Measurements from ENCODE around the gene SNRPD2. TPM values are rescaled to one million over a fixed set of nuclear protein-coding genes. Genes with fewer than 3 reads are reported as not detected.
A peak's percentile ranks its signal among the peaks of the same experiment; 100 is the strongest.

Gene SNRPD2
- 507 and 570 TPM in 2 replicates for total RNA-seq

DNA sequence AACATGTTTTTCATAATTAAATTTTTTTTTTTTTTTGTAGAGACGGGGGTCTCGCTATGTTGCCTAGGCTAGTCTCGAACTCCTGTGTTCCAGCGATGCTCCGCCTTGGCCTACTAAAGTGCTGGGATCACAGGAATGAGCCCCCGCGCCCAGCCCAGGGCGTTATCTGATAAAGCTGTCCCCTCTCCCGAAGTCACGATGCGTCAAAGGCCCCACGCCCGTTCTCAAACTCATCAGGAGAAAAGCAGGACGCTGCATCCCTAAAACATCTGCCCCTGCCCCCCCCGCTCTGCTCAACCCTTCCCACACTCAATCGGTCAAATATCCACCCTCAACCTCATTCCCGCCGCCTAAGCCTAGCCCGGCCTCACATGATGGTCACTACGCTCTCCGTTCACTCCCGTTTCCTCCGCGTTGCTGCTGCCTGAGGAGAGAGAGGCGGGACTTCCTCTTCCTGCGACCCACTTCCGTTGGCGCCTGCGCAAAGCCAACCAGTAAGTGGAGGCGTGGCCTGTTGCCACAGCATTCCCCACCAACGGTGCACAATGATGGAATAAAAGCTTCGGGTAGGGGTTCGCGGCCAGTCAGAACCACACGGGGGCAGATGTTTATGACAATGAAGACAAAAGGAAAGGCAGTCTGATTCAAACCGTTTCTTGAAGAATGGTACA lies at the start of gene SNRPD2:
Gene SNRPD2 (minus strand): TSS at position 438 of the 671 bp plus-strand sequence. CDS start 65 bp downstream, at position 373.
- DNase-seq = peak; percentile 91
- TF ChIP-seq CTCF (IDR thresholded peaks at IDR 0.05) = no peak
- intact Hi-C loops (cut with micrococcal nuclease) = loop anchor here (1.0 to 5.0 kb wide), 13 partner anchors 10 to 241 kb away; partner anchors contain the start of genes DMWD, FBXO46, IRF2BP1 and OPA3
- ChIA-PET POLR2A (interaction anchor here (0.6 to 4.4 kb wide), 33 partner anchors 9 to 690 kb away, joined by 3 to 123 read pairs (median 7); partner anchors contain the start of genes DMWD, FBXO46, FOSB and GIPR), CTCF (interaction anchor here (1.0 to 3.8 kb wide), 13 partner anchors 10 to 186 kb away, joined by 3 to 36 read pairs (median 7); partner anchors contain the start of genes DMWD, FBXO46 and SIX5)
- H3K27ac Mint-ChIP-seq = peak within 1 kb of the TSS; percentile 98
- peak within 1 kb of the TSS; percentile 94 for H3K4me3 Mint-ChIP-seq
- peaks cover 30% of the 10 kb centered on the region for H3K4me1 Mint-ChIP-seq
- no peaks in the 10 kb centered on the region for H3K27me3 Mint-ChIP-seq
- ATAC-seq (ENCODE audit: low read depth) = peak; percentile 42
- no peaks in the 10 kb centered on the region for H3K9me3 Mint-ChIP-seq
- peaks cover 60% of the 10 kb centered on the region for H3K36me3 Mint-ChIP-seq (ENCODE audit: low read depth)

GRCh38 chr19:45739498-45740439 lies 48.0 kb upstream of the SNRPD2 start:
- ChIA-PET CTCF (no interaction called here), POLR2A (interaction anchor here (0.6 kb wide), 1 partner anchor 45 kb away, joined by 3 read pairs; no protein-coding TSS in a partner anchor)
- DNase-seq (no peak), ATAC-seq (ENCODE audit: low read depth) (no peak)
- H3K9me3 Mint-ChIP-seq = no peaks in the 10 kb centered on the region
- no peak for TF ChIP-seq CTCF (IDR thresholded peaks at IDR 0.05)
- intact Hi-C loops (cut with micrococcal nuclease) = no loop called here
- H3K36me3 Mint-ChIP-seq (ENCODE audit: low read depth) = no peaks in the 10 kb centered on the region
- H3K4me1 Mint-ChIP-seq = no peaks in the 10 kb centered on the region
- no peak overlapping the region for H3K4me3 Mint-ChIP-seq
- H3K27ac Mint-ChIP-seq = no peak overlapping the region
- peaks cover 14% of the 10 kb centered on the region for H3K27me3 Mint-ChIP-seq

DNA sequence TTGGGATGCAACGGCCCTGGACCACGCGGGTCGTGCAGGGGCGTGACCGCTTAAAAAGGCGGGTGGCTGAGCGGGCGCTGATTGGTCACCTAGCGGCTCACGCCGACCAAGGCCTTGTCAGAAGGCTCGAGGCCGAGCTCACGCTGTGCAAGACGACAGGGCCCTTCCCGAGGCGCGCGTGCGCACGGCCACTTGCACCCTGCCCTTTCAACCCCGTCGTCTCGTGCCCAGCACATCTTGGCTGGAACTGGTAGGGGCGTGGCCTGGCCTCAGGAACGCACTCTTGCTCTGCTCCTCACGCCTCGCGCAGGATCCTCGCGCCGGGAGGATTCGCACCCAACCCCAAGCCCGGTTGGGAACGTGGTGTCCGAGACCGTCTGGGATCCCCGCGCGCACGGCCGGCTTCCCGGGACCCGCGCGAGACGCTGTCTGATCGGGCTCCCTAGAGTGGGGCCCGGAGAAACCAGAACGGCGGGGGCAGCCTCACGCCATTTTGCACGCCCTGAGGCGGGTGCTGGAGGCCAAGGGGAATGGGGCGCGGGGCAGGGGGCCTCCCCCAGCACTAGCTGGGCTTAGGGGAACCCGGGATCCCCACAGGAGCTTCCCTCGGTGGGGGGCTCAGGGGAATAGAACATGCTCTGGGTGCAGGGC lies 41.5 kb upstream of the SNRPD2 start, which contains the start of gene MEIOSIN:
Gene MEIOSIN (plus strand): TSS at position 280 of the 651 bp plus-strand sequence. CDS start 1,938 bp downstream, outside the sequence.
- Mint-ChIP-seq H3K4me1 (peaks cover 17% of the 10 kb centered on the region), H3K27me3 (no peaks in the 10 kb centered on the region), H3K27ac (no peak within 1 kb of the TSS), H3K9me3 (no peaks in the 10 kb centered on the region), H3K4me3 (peak within 1 kb of the TSS; percentile 20), H3K36me3 (ENCODE audit: low read depth) (peaks cover 7% of the 10 kb centered on the region)
- no peak for ATAC-seq (ENCODE audit: low read depth)
- no peak for TF ChIP-seq CTCF (IDR thresholded peaks at IDR 0.05)
- ChIA-PET POLR2A (interaction anchor here (1.0 kb wide), 1 partner anchor 16 kb away, joined by 4 read pairs; no protein-coding TSS in a partner anchor), CTCF (interaction anchor here (1.0 kb wide), 1 partner anchor 37 kb away, joined by 5 read pairs; no protein-coding TSS in a partner anchor)
- no peak for DNase-seq
- intact Hi-C loops (cut with micrococcal nuclease) = no loop called here

DNA sequence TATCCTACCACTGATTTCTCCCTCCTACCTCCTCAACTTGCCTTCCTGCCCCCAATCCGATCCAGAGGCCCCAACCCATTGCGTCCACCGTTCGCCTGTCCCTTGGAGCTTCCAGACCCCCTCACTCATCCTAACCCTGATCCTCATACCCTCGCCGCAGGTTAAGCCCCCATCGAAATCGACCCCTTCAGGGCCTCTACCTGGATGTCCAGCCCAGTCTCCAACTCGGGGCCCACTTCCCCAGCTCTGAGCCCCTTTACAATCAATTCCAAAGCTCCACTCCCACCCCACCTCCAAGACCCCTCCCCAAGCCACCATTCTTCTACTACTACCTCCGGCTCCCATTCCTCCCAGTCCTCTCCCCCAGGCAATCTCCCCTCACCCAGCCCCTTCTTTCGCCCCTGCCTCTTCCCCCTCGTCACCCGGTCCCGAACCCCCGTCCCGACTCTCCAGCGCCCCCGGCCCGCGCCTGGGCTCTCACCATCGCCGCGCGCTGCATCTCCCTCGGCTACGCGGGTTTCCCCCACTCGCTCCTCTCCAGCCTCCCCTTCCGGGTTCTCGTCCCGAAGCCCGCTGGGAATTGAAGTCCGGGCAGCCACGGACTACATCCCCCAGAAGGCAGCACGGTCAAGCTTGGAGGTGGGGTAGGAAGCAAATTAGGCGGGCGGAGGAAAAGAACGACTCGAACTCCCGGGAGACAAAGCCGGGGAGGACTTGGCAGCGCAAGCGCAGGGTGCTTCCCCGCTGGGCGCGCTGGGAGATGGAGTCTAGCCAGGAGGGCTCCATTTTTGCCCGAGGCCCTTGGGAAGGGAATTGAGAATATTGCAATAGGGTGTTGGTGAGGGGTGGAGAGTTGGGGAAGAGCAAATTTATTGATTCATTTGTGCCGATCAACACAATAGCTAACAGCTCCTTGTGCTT lies 38.9 kb upstream of the SNRPD2 start, which contains the start of gene FBXO46:
Gene FBXO46 (minus strand): TSS at position 529 of the 921 bp plus-strand sequence. CDS start 17,401 bp downstream, outside the sequence.
- peak; percentile 98 for ATAC-seq (ENCODE audit: low read depth)
- Mint-ChIP-seq H3K27me3 (no peaks in the 10 kb centered on the region), H3K4me1 (peaks cover 25% of the 10 kb centered on the region), H3K27ac (peak within 1 kb of the TSS; percentile 93), H3K36me3 (ENCODE audit: low read depth) (peaks cover 18% of the 10 kb centered on the region), H3K9me3 (no peaks in the 10 kb centered on the region), H3K4me3 (peak within 1 kb of the TSS; percentile 95)
- peak; percentile 86 for DNase-seq
- ChIA-PET POLR2A (interaction anchor here (0.6 to 3.3 kb wide), 18 partner anchors 9 to 552 kb away, joined by 3 to 59 read pairs (median 6); partner anchors contain the start of genes BLOC1S3, DMWD, IRF2BP1 and MYPOP), CTCF (interaction anchor here (0.7 to 2.2 kb wide), 6 partner anchors 13 to 797 kb away, joined by 3 to 9 read pairs (median 4); partner anchors contain the start of genes QPCTL and SIX5)
- TF ChIP-seq CTCF (IDR thresholded peaks at IDR 0.05) = no peak
- intact Hi-C loops (cut with micrococcal nuclease) = loop anchor here (1.0 to 2.0 kb wide), 7 partner anchors 13 to 156 kb away; partner anchors contain the start of genes DMWD, IRF2BP1, QPCTL and SYMPK

Measured in activated B cell treated with CpG ODN at 0.5 μM for 24 hours (primary cell).